HG03045 (cell line): ENCODE measurements around the gene SLC25A12.
"Not testable (repeated sequence)": the region's sequence is repeated elsewhere in the genome, so short reads cannot be mapped to it uniquely, and the experiment has no call there.

Experiments used
- ATAC-seq: cut with Tn5 transposase; IDR thresholded peaks from one replicate; pipeline ENCODE4 v1.9.1; 2021; ENCODE audit warnings: mild to moderate bottlenecking, moderate library complexity; ENCODE audit not compliant: unreplicated experiment

SLC25A12 gene

GRCh38 chr2:171893824-171894611, at the start of gene SLC25A12:
SLC25A12 (minus strand) TSS chr2:171894244; CDS start chr2:171894214, 30 bp downstream.
- ATAC-seq: peak; percentile 96

GRCh38 chr2:171941316-171941699, 47.3 kb upstream of the SLC25A12 start:
- no peak for ATAC-seq

GRCh38 chr2:171939743-171940071, 45.7 kb upstream of the SLC25A12 start:
- no peak for ATAC-seq

- no peak for ATAC-seq
Measured at GRCh38 chr2:171939058-171939742, 45.2 kb upstream of the SLC25A12 start.

- no peak for ATAC-seq
Measured at GRCh38 chr2:171930385-171930784, 36.3 kb upstream of the SLC25A12 start.

GRCh38 chr2:171924170-171924942, 30.3 kb upstream of the SLC25A12 start:
- no peak for ATAC-seq

- no peak for ATAC-seq
Measured at GRCh38 chr2:171923206-171923605, 29.2 kb upstream of the SLC25A12 start.

- ATAC-seq: peak; percentile 97
Measured at GRCh38 chr2:171922230-171923022, 28.4 kb upstream of the SLC25A12 start, which contains the start of gene HAT1. HAT1 (plus strand) TSS chr2:171922461; CDS start chr2:171922501, 40 bp downstream.

GRCh38 chr2:171921970-171922229, 27.9 kb upstream of the SLC25A12 start:
- no peak for ATAC-seq

- ATAC-seq: no peak
Measured at GRCh38 chr2:171919453-171919852, 25.4 kb upstream of the SLC25A12 start.

- no peak for ATAC-seq
Measured at GRCh38 chr2:171913517-171913916, 19.5 kb upstream of the SLC25A12 start.

GRCh38 chr2:171910494-171910893, 16.4 kb upstream of the SLC25A12 start:
- ATAC-seq: no peak

- no peak for ATAC-seq
Measured at GRCh38 chr2:171909266-171909665, 15.2 kb upstream of the SLC25A12 start.

GRCh38 chr2:171908235-171908634, 14.2 kb upstream of the SLC25A12 start:
- ATAC-seq: no peak

GRCh38 chr2:171902840-171903420, 8.9 kb upstream of the SLC25A12 start:
- no peak for ATAC-seq

- ATAC-seq: not testable (repeated sequence)
Measured at GRCh38 chr2:171899623-171900282, 5.7 kb upstream of the SLC25A12 start.

- no peak for ATAC-seq
Measured at GRCh38 chr2:171895786-171896185, 1.7 kb upstream of the SLC25A12 start.

- no peak for ATAC-seq
Measured at GRCh38 chr2:171894612-171894947, 536 bp upstream of the SLC25A12 start.

GRCh38 chr2:171893196-171893823, 734 bp downstream of the SLC25A12 start:
- ATAC-seq: no peak

GRCh38 chr2:171889808-171890207, 4.2 kb downstream of the SLC25A12 start:
- ATAC-seq: no peak
